Brain pericyte (primary cell): ENCODE measurements around the gene CDC14A.

Experiments
- DNase-seq: peaks from one replicate; pipeline ENCODE4 v3.0.0-alpha.2; 2012; ENCODE audit warnings: low read depth, low spot score

CDC14A gene

DNA sequence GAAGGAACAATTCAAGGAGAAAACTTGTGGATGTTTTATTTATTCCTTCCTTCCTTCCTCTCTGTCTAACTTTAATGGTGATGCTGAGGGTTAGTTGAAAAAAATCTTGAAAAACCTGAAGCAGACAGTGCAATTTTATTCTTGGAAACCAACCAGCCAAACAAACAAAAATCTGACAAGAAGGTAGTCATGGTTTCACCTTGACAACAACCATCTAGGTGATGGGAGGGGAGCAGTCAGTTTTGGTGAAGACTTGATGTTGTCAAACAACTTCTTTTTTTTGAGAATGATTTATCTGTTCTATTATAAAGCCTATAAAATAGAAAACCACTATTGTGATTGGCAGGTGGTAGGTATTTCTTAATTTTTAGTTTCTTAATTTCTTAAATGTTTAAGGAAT is 93.3 kb downstream of the CDC14A start:
- DNase-seq, result no peak

DNA sequence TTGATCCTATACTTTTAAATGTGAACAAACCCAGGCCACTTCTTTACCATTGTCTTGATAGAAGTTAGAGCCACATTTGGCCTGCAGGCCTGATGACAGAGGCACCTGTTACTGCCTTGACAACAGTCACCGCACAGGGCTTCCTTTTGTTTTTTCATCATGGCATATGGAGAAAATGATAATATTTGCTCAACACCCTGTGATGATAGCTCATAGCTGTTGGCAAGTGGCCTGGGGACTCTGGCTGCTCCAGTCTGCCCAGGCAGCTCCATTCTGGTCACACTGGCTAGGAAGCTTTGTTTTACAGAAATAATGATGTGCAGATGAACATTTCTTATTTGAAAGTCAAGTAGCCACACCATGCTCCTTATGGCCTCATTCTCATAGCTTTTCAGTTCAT is 96.1 kb downstream of the CDC14A start:
- DNase-seq, result no peak

DNA sequence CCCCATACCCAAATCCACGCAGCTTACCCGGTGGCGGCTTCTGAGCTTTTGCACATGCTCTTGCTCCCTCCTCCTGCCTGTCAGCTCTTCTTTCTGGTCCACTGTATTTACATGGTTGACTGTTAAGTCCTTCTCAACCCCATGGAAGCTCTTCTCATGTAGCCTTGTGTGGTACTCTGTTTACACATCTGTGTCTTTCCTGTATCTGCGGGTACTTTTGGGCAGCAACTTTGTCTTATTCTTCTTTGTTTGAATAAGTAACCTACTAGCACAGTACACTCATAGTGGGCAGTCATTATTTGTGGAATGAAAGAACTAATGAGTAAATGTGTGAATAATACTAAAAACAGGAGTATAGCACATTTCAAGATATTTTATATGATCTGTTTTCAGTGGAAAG is 97.2 kb downstream of the CDC14A start:
- DNase-seq, result no peak

DNA sequence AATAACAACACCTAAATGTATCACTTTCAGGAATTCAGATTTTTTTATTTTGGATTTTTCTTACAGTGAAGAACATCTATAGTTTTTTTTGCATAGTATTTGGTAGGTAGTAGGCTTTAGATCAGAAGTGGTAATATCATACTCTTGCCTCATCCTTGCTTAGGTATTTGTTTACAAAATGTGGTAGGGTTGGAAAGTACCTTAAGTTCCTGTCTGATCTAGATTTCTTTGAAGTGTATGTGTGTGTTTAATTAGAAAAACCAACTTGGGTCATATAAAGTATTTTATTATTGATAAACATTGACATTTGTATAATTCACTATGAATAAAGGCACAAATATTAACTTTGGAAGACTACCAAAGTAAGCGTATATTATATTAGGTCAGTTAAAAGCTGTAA is 100.3 kb downstream of the CDC14A start:
- DNase-seq, result no peak

DNA sequence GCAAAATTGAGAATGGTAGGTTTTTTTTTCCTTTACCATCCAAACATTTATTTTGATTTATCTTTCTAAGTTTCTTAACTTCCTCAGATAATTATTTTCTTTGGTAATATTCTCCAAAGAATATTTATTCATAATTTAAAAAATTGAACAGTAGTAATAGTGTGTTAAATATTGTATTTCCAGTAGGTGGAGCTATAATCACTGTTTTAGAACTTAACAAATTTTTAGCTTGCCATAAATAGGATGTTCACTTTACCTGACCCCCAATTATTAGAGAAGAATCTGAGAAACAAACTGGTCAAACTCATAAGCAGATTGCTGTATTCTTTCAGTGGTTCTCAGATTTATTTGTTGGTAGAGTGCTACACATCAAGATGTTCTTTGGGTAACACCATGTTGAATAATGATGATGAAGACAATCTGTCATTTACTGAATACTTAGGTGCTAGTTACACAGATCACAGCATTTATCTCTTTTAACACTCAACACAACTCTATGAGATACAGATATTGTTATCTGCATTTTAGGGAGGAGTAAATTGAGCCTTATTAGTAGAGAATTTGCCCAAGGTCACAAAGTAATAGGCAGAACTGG is 103.3 kb downstream of the CDC14A start:
- no peak for DNase-seq

DNA sequence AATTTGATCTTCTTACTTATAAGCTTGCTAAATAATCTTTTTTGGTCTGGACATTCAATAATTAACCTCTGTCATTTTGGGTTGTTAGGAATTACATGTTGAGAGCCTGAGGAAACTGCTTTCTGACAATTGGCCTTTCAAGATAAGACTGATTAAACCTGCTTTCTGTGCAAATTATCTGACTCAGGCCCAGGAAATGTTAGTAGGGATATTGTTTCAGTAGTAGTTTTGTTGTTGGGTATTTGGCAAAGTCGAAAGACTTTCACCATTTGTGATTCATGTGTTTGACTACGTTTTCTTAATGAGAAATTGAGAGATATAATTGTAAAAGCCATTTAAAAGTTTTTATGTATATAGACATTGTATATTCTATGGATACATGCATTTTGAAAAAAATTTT is 104.6 kb downstream of the CDC14A start:
- no peak for DNase-seq

DNA sequence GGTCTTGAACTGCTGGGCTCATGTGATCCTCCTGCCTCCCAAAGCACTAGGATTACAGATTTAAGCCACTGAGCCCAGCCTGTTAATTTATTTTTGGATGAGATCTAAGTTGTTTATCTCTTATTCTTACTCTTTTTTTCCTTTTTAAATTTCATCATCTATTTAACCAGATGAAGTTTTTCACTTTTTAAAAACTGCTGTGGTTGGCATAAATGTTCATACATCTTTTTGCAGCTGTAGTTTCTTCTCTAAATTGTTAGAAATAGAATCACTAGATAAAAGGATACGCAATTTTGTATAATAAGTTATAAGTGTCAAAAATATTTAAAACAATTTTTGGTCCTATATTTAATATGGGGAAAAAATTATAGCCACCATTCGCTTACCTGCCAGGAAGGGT is 105.4 kb downstream of the CDC14A start:
- DNase-seq, result no peak

DNA sequence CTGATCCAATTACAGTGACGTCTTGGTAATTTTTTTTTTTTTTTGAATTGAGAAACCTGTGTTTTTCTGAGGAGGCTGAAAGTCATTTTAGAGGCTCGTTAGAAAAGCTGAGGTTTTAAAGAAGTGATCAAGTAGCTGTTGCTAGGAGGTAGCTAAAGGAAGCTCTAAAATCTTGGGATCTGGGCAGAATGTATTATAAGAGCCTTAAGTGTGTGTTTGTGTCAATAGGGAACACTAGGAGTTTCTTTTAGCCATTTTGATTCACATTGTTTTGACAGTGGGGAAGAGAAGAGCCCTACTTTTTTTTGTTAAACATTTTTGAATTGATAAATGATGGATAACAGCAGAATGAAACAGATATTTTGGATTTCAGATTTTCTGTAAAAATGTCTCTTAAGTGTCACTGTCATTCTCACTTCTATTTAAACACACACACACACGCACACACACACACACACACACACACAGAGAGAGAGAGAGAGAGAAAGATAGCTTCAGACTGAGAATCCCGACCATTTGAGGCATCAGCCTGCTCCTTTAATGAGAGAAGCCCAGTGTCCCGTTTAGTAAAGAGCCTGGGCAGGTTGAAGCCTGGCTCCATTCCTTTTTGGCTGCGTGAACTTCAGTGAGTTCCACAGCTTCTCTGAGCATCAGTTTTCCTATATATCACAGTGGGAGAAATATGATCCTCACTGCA is 106.5 kb downstream of the CDC14A start:
- DNase-seq, result no peak

DNA sequence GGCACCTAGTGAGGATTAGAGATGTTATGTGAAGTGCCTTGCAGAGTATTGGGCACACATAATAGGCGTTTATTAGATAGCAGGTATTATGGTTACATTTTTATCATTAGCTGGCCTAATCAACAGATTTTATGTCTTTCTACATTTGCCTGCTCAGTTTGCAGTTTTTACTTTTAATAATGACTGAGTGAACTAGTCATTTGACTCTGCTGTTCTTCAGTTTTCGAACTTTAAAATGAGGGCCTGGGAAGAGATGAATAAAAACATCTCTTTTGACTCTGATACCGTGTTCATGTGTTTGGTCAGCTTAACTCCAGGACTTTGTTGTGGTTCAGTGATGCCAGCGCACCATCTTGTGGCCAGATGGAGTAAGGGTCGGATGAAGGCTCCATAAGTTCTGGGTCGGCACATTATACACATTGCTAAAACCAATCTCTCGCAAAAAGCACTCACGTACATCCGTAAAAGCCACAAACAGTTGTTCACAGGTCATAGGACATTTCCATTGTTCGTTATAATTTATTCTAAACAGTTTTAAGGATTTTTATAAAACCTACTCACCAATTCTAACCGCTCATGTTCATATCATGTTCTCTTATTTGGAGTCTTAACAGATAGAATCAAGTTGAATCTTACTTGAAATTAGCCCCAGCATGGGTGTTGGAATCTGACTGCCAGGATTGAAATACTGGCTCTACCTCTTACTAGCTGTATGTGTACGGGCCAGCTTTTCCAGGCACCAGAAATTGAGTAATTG is 107.2 kb downstream of the CDC14A start:
- no peak for DNase-seq

DNA sequence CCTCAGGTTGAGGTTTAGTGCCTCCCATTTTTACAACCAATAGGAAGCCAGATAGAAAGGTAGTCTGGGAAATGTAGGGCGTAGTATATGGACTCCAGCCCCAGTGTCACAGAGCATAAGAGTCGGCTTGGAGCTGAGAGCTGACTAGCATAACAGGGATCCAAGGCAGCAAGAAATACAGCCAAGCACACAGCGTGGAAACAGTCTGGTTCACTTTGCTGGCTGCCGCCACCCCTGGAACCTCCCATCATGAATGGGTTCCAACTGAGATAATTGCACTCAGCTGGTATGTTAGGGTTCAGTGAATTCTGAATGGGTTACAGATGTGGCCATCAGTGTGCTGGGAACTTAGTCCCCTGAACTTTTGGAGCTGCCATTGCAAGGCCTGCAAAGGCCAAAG is 108.9 kb downstream of the CDC14A start:
- DNase-seq, result no peak

DNA sequence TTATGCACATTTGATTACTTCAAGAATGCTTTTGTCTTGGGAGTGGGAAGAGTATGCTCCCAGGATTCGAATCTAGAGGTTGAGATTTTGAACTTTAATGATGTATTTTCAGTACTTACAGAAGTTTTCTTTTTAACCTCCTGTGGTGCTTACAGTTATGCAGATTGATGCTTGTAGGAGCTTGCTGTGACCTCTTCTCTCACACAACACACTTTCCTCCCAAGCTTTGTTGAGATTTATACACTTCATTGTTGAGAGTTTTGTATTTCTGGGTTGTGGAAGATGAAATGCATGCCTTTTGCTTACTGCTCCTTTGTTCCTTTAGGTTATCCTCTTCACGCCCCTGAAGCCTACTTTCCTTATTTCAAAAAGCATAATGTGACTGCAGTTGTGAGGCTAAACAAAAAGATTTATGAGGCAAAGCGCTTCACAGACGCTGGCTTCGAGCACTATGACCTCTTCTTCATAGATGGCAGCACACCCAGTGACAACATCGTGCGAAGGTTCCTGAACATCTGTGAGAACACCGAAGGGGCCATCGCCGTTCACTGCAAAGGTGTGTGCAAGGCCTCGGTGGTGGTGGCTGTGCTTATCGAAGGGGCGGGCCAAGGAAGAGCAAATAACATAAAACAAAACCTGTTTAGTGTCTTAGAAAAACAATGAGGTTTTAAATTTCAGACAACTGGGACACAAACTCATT is 110.2 kb downstream of the CDC14A start:
- DNase-seq, result no peak

DNA sequence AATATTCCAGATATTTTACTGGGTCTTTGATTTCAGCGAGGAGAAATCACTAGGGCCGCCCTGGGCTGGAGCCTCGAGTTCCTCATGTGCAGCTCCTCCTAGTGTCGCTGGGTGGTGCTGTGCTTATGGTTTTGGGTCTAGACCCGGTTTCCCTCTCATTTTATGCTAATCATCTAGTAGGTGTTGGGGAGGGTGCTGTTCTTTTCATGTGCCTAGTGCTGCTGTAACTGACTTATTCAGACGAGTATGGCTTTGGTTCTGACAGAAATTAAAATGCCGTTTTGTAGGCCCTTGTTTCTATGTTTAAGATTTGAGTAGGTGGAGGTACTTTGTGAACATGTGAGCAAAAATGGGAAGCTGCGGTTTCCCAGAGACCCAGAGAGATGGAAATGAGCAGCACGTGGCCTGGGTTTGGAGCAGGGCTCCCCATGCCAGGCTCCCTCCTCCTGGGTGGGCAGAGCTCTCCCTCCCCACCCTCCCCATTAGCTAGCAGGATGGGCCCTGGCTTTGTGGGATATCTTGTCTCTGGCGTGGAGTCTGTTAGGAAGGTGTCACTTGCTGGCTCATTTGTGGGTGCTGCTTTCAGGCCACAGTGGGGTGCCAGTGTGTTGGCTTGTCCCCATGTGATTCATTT is 111.6 kb downstream of the CDC14A start:
- no peak for DNase-seq

DNA sequence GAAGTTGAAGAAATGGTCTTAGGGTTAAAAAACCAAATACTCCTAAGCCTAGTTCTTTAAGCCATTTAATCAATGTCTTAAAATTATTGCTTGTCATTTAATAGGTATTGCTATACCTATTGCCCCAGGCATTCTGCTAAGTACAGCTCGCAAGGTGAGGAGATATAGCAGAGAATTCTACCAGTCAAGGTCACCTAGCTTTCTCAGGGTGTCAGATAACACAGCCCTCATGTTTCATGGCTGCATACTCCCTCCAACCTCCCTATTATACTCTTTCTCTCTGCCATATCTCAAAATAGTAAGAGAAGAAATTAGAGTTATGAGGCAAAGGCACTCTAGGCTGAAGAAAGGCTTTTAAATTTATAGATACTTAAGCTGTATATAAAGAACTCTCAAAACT is 117.3 kb downstream of the CDC14A start:
- DNase-seq, result no peak

DNA sequence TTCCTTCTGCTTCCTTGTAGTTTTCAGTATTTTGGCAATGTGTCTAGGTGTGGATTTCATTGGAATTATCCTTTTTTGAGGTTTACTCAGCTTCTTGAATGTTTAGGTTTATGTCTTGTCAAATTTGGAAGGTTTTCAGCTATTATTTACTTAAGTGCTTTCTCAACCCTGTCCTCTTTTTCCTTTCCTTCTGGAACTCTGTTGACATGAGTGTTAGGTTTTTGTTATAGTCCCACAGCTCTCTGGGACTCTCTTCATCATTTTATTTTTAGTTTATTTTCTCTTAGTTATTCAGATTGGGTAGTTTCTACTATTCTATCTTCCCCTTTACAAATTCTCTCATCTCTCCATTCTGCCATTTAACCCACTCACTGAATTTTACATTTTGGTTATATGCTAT is 122.5 kb downstream of the CDC14A start:
- no peak for DNase-seq

DNA sequence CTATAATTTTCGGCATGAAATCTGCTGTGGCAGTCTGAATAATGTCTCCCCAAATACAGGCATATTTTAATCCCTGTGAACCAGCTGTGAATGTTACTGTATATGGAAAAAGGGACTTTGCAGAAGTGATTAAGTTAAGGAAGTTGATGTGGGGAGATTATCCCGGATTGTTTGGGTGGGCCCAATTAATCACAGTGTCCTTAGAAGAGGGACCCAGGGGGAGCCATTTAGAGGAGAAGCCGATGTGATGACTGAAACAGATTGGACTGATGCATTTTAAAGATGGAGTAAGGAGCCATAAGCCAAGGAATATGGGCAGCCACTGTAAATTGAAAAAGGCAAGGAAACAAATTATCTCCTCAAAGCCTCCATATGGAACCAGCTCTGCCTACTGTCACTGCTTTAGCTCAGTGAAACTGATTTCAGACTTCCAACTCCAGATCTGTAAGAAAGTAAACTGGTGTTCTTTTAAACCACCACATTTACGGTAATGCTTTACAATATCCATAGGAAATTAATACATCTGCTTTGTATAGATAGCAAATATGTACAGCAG is 124.5 kb downstream of the CDC14A start:
- no peak for DNase-seq

DNA sequence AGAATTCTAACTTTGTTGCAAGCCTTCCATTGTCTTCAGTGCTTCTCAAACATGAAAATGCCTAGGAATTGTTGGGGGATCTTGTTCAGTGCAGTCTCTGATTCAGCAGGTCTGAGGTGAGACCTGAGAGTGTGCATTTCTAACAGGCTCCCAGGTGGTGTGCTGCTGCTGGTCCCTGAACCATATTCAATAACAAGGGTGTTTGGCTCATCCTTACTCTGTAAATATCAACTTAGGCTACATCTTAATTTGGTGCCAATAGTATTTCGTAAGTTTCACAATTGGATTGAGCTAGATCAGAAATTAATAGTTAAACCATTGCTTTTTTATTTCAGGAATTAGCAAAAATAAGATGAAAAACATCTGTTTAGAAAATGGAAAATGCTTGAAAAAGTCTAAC is 126.5 kb downstream of the CDC14A start:
- no peak for DNase-seq

DNA sequence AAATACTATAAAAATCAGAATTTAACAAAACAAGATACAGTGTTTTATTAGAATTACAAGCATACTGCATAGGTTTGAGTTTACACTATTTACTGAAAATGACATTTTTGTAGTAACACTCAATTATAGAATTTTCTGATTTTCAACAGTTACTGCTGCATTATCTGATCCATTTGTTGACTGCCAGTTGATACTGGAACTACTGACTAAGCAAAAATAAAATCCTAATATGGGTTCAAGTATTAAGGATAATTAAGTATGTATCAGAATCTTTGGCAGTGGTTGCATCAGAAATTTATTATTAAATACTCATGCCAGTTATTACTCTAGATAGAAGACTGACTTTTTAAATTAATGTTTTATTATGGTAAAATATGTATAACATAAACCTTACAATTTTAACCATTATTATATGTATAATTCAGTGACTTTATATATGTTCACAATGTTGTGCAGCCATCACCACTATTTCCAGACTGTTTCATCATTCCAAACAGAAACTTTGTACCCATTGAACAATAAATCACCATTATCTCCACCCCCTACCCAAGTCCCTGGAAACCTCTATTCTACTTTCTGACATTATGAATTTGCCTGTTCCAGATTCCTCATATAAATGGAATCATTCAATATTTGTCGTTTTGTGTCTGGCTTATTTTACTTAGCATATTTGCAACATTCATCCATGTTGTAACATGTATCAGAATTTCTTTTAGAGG is 127.5 kb downstream of the CDC14A start:
- DNase-seq, result no peak

DNA sequence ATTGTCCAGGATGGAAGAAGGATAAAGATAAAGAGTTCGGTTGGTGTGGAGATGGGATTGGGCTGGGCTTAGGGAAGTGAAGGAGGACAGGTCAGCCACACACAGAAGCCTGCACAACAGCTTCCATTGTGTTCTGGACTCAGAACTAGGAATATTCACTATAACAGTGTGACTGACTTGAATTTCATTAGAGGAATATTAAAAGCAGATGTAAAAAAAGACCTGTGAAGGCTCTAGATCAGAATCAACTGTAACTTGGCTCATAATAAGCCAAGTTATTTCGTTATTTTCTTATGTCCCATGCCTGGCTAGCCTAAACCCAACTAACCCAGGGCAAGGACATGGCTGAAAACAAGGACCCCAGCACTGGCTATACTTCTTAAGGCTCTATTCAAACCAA is 129.0 kb downstream of the CDC14A start:
- no peak for DNase-seq

DNA sequence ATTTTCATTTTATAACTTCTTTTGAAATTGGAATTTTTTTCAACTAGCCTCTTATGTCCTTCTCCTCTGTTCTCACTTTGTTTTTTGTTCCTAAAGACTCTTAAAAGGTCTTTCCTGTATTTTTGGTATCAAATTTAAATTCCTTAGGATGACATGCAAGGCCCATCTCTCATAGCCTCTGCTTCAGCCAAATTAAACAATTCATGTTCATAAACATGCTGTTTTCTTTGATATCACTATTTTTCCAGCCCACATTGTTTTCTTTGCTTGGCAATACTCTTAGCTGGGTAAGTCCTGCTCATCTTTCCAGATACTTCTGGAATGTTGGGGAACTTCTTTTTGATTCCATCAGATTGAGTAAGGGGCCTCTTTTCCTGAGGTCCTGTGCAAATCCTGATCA is 129.9 kb downstream of the CDC14A start:
- peak; percentile 58 for DNase-seq

DNA sequence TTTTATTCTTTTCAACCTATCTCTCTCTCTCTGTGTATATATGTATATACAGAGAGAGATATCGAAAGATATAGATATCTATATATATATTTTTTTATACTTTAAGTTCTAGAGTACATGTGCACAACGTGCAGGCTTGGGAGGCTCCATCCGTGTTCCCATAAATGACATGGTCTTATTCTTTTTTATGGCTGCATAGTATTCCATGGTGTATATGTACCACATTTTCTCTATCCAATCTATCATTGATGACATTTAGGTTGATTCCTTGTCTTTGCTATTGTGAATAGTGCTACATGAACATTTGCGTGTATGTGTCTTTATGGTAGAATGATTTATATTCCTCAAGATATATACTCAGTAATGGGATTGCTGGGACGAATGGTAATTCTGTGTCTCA is 130.4 kb downstream of the CDC14A start:
- DNase-seq, result no peak

DNA sequence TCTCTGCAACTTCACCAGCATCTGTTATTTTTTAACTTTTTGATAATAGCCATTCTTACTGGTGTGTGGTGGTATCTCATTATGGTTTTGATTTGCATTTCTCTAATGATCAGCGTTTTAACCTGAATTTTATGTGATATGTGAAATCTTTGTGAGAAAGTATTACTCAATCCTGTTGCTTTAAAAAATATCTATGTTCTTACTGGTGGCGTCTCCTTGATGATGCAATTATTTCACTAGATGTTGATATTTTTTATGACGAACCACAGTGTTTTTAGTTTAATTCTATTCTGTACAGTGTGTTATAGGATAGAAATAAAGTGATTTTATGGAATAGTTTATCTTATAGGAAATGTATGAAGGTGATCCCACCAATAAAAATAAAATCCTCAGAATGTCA is 130.9 kb downstream of the CDC14A start:
- DNase-seq, result no peak
